Keratinocyte (primary cell): Measurements from ENCODE around the gene DNASE1L3. TPM values are rescaled to one million over a fixed set of nuclear protein-coding genes. Genes with fewer than 3 reads are reported as not detected.

ENCODE experiments used
- DNase-seq: peaks from one replicate; pipeline ENCODE4 v3.0.0-alpha.2; 2011; ENCODE audit warnings: low read depth, missing footprints, low spot score
- FAIRE-seq: peaks from 2 replicates; lab custom pipeline; 2011; peaks lifted over from hg19 to GRCh38; lab: Jason Lieb, UNC
- H2AFZ ChIP-seq: 2 replicates; pipeline ENCODE4 v1.6.0; 2012; ENCODE audit warnings: low read length, control low read depth, inconsistent platforms; ENCODE audit not compliant: control insufficient read depth
- H3K27ac ChIP-seq: 2 replicates; pipeline ENCODE4 v1.5.1; 2011; ENCODE audit warnings: low read length; ENCODE audit not compliant: control insufficient read depth, insufficient read depth
- H3K27me3 ChIP-seq: 3 replicates; pipeline ENCODE4 v1.6.0; 2011; ENCODE audit warnings: low read length; ENCODE audit not compliant: control insufficient read depth, insufficient read depth; ENCODE audit errors: extremely low read depth
- H3K36me3 ChIP-seq, 2 experiments: 2 replicates in 1 of 2; 3 replicates in 1 of 2; pipeline ENCODE4 v1.5.1; 2011; ENCODE audit warnings: low read length in 2 of 2, mild to moderate bottlenecking in 1 of 2; ENCODE audit not compliant: control insufficient read depth in 2 of 2, insufficient read depth in 2 of 2; ENCODE audit errors: extremely low read depth in 1 of 2
- H3K4me1 ChIP-seq: 3 replicates; pipeline ENCODE4 v1.5.1; 2011; ENCODE audit warnings: low read length; ENCODE audit not compliant: control insufficient read depth, insufficient read depth; ENCODE audit errors: extremely low read depth
- H3K4me2 ChIP-seq: 3 replicates; pipeline ENCODE4 v1.6.0; 2011; ENCODE audit warnings: low read depth, low read length; ENCODE audit not compliant: control insufficient read depth, insufficient read depth; ENCODE audit errors: extremely low read depth
- H3K4me3 ChIP-seq, 3 experiments: fragments of 200-600 bp in 1 of 3; sonication (generic) in 1 of 3; 2 replicates in 2 of 3; 3 replicates in 1 of 3; pipeline ENCODE4 v1.5.1; 2011 to 2016; ENCODE audit warnings: low read length in 3 of 3, mild to moderate bottlenecking in 3 of 3, control low read depth in 2 of 3, inconsistent platforms in 1 of 3, low read depth in 1 of 3, mixed read lengths in 1 of 3, mixed run types in 1 of 3, moderate library complexity in 1 of 3; ENCODE audit not compliant: control insufficient read depth in 2 of 3, insufficient read depth in 2 of 3; ENCODE audit errors: extremely low read depth in 1 of 3
- H3K79me2 ChIP-seq: 2 replicates; pipeline ENCODE4 v1.6.0; 2012; ENCODE audit warnings: low read length; ENCODE audit not compliant: control insufficient read depth, insufficient read depth
- H3K9ac ChIP-seq: 3 replicates; pipeline ENCODE4 v1.6.0; 2011; ENCODE audit warnings: low read length; ENCODE audit not compliant: control insufficient read depth, insufficient read depth; ENCODE audit errors: extremely low read depth
- H3K9me1 ChIP-seq: 3 replicates; pipeline ENCODE4 v1.6.0; 2011; ENCODE audit warnings: low read length; ENCODE audit not compliant: control insufficient read depth, insufficient read depth; ENCODE audit errors: extremely low read depth
- H3K9me3 ChIP-seq: 2 replicates; pipeline ENCODE4 v1.5.1; 2012; ENCODE audit warnings: low read depth, low read length; ENCODE audit not compliant: control insufficient read depth
- H4K20me1 ChIP-seq: 3 replicates; pipeline ENCODE4 v1.6.0; 2011; ENCODE audit warnings: low read length; ENCODE audit not compliant: control insufficient read depth, insufficient read depth; ENCODE audit errors: extremely low read depth
- EZH2 ChIP-seq: IDR thresholded peaks from one replicate; pipeline ENCODE4 v1.6.1; 2012; ENCODE audit warnings: inconsistent platforms, mild to moderate bottlenecking, low read length, moderate library complexity
- dilution Hi-C: fragments of 300-500 bp; cut with MboI; formaldehyde crosslinking; loops from one replicate; pipeline ENCODE4 v1.7.0; 2020; ENCODE audit warnings: low sequenced_read_pairs; ENCODE audit not compliant: extremely low pct_ligation_motif_present
- polyA plus RNA-seq, 5 experiments: library from polyadenylated mRNA; depleted of rRNA in 3 of 5; stranded (reverse) in 3 of 5; stranded (forward) in 1 of 5; unstranded in 1 of 5; fragments of >200 nt; gene quantifications; 1 replicate in 1 of 5; 2 replicates in 3 of 5; 3 replicates in 1 of 5; pipeline versions ENCODE4 v1.2.1 to v1.2.3, GENCODE V29; 2011 to 2012; ENCODE audit warnings: missing spikeins in 2 of 5, low read depth in 1 of 5, low replicate concordance in 1 of 5
- TF ChIP-seq, protein P1 (sequence below), 3 experiments: IDR thresholded peaks in 1 of 3; conservative IDR thresholded peaks in 1 of 3; optimal IDR thresholded peaks in 1 of 3; 2 replicates in 2 of 3; 3 replicates in 1 of 3; pipeline versions ENCODE3 to v1.5.1; 2011; ENCODE audit warnings: low read length in 3 of 3, mild to moderate bottlenecking in 3 of 3, moderate library complexity in 2 of 3, control low read depth in 1 of 3, inconsistent platforms in 1 of 3; ENCODE audit not compliant: insufficient read depth in 2 of 3; ENCODE audit errors: extremely low read depth in 1 of 3

Gene DNASE1L3
- polyA plus RNA-seq, 1 donor (not counting 4 experiments of a cell fraction or from before 2014, with no cell fraction given): 1.9 TPM

DNA sequence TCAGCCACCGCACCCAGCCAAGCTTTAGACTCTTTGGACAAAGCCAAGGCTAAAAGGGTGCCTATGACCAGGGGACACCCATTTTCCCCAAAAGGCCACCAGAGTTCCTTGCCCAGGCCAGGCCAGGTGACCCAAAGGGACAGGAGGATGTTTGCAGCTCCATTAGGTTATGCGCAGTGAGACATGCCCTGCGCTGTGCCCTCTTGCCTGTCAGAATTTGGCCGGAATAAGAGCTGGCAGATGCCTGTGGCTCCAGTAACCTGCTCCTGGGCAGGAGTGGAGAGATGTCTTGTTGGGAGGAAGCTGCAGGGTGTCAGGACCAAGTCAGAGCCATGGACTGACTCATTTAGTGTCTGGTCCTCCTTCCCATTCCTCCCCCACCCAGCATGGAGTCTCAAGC lies 20.5 kb downstream of the DNASE1L3 start:
- peaks cover 18% of the 10 kb centered on the region for H3K4me1 ChIP-seq
- DNase-seq: no peak
- dilution Hi-C loops: no loop called here
- H3K9ac ChIP-seq: no peak overlapping the region
- H3K9me1 ChIP-seq: no peaks in the 10 kb centered on the region
- no peak overlapping the region for H3K27ac ChIP-seq
- no peak overlapping the region for H3K4me2 ChIP-seq
- no peaks in the 10 kb centered on the region for H3K9me3 ChIP-seq
- TF ChIP-seq EZH2: no peak
- TF ChIP-seq, protein P1, sequence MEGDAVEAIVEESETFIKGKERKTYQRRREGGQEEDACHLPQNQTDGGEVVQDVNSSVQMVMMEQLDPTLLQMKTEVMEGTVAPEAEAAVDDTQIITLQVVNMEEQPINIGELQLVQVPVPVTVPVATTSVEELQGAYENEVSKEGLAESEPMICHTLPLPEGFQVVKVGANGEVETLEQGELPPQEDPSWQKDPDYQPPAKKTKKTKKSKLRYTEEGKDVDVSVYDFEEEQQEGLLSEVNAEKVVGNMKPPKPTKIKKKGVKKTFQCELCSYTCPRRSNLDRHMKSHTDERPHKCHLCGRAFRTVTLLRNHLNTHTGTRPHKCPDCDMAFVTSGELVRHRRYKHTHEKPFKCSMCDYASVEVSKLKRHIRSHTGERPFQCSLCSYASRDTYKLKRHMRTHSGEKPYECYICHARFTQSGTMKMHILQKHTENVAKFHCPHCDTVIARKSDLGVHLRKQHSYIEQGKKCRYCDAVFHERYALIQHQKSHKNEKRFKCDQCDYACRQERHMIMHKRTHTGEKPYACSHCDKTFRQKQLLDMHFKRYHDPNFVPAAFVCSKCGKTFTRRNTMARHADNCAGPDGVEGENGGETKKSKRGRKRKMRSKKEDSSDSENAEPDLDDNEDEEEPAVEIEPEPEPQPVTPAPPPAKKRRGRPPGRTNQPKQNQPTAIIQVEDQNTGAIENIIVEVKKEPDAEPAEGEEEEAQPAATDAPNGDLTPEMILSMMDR (optimal IDR thresholded peaks at IDR 0.05 in 1 of 3, IDR thresholded peaks at IDR 0.05 in 1 of 3, conservative IDR thresholded peaks at IDR 0.05 in 1 of 3; ENCODE audit: extremely low read depth in 1 of 3, insufficient read depth in 2 of 3, low read length in 3 of 3): no peak
- no peaks in the 10 kb centered on the region for H3K79me2 ChIP-seq
- H4K20me1 ChIP-seq: no peaks in the 10 kb centered on the region
- FAIRE-seq: no peak
- H3K36me3 ChIP-seq: no peaks in the 10 kb centered on the region
- H3K4me3 ChIP-seq: no peak overlapping the region
- H2AFZ ChIP-seq: no peak overlapping the region
- H3K27me3 ChIP-seq: no peaks in the 10 kb centered on the region

DNA sequence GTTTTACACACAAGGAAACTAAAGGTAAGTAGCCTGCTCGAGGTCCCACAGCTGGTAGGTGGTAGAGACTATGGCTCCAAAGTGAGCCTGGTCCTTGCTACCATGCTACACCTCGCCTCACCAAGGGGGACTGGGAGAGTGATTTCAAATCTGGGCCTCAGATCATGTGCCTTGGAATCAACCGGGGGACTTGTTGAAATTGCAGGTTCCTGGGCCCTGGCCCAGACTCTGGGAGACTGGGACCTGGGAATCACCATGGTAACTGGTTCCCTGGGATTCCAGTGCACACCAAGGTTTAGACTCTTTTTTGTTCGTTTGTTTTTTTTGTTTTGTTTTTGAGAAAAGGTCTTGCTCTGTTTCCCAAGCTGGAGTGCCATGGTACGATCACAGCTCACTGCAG lies 21.1 kb downstream of the DNASE1L3 start:
- Histone ChIP-seq H3K79me2 (no peaks in the 10 kb centered on the region), H3K9me1 (no peaks in the 10 kb centered on the region), H3K9ac (no peak overlapping the region), H3K4me1 (peaks cover 18% of the 10 kb centered on the region), H3K36me3 (no peaks in the 10 kb centered on the region), H3K9me3 (no peaks in the 10 kb centered on the region), H3K27me3 (no peaks in the 10 kb centered on the region), H3K27ac (no peak overlapping the region), H3K4me2 (no peak overlapping the region), H4K20me1 (no peaks in the 10 kb centered on the region), H2AFZ (no peak overlapping the region), H3K4me3 (no peak overlapping the region)
- no peak for FAIRE-seq
- TF ChIP-seq, protein P1 (optimal IDR thresholded peaks at IDR 0.05 in 1 of 3, IDR thresholded peaks at IDR 0.05 in 1 of 3, conservative IDR thresholded peaks at IDR 0.05 in 1 of 3; ENCODE audit: extremely low read depth in 1 of 3, insufficient read depth in 2 of 3, low read length in 3 of 3): no peak
- no peak for TF ChIP-seq EZH2
- DNase-seq: no peak
- dilution Hi-C loops: no loop called here
